ENCODE results near the gene GGCX. TPM values are rescaled to one million over a fixed set of nuclear protein-coding genes. Genes with fewer than 3 reads are reported as not detected.

The GGCX gene
- total and polyA plus RNA-seq, 2 of the 4 experiments (the other 2 are of a cell fraction), result 35.0 to 39.4 TPM

GRCh38 chr2:85549826-85550225, 11.5 kb downstream of the GGCX start:
- peak; percentile 67 for ATAC-seq (ENCODE audit: low read depth)
- peak overlapping the region; percentile 64 for H3K4me2 ChIP-seq (ENCODE audit: low read depth, low read length)

More at GRCh38 chr2:85549826-85550225, 11.5 kb downstream of the GGCX start:
- Histone ChIP-seq H3K4ac (ENCODE audit: low read depth, low read length) (peak overlapping the region; percentile 97), H3K56ac (ENCODE audit: extremely low read depth, insufficient read depth, low read length) (peak overlapping the region; percentile 97), H2BK120ac (ENCODE audit: low read depth, low read length) (peak overlapping the region; percentile 92), H3K14ac (replicated peaks; ENCODE audit: low read depth, low read length) (peak overlapping the region; percentile 93), H2AK9ac (replicated peaks; ENCODE audit: low read depth, low read length, poor library complexity) (peak overlapping the region; percentile 99), H3K27ac (ENCODE audit: insufficient read depth, low read length) (peak overlapping the region; percentile 98), H2AK5ac (ENCODE audit: low read depth, low read length) (peak overlapping the region; percentile 99), H2AFZ (replicated peaks; ENCODE audit: low read length, poor library complexity) (peak overlapping the region; percentile 87), H3K9ac (ENCODE audit: low read depth, low read length) (peak overlapping the region; percentile 64), H3K9me1 (ENCODE audit: insufficient read depth, low read length) (peaks cover 9% of the 10 kb centered on the region; the same call in 1 of the 2 replicates), H4K20me1 (ENCODE audit: insufficient read depth, low read length) (peaks cover 18% of the 10 kb centered on the region), H4K91ac (ENCODE audit: insufficient read depth, low read depth, low read length) (peak overlapping the region; percentile 97), H3K4me3 (ENCODE audit: insufficient read depth, low read depth, low read length) (no peak overlapping the region), H3K27me3 (ENCODE audit: control insufficient read depth, insufficient read depth, low read length) (no peaks in the 10 kb centered on the region), H2BK15ac (ENCODE audit: low read depth, low read length) (peak overlapping the region; percentile 88), H3K4me1 (ENCODE audit: control insufficient read depth, insufficient read depth, low read length) (peaks cover 18% of the 10 kb centered on the region), H2BK5ac (ENCODE audit: low read depth, low read length, poor library complexity, severe bottlenecking) (peak overlapping the region; percentile 99), H3K36me3 (ENCODE audit: control insufficient read depth, insufficient read depth, low read length) (peaks cover 47% of the 10 kb centered on the region), H3K18ac (ENCODE audit: low read depth, low read length) (peak overlapping the region; percentile 94), H2BK20ac (ENCODE audit: low read depth, low read length) (peak overlapping the region; percentile 94), H3K23ac (ENCODE audit: low read depth, low read length) (peak overlapping the region; percentile 78), H3K79me1 (ENCODE audit: low read depth in 1 of 2, low read length in 2 of 2) (peaks cover 8 to 43% of the 10 kb centered on the region in 2 experiments; a peak in 3 of 4 replicates), H3K9me3 (ENCODE audit: control insufficient read depth, insufficient read depth, low read length) (no peaks in the 10 kb centered on the region), H4K8ac (ENCODE audit: low read depth in 2 of 2, low read length in 2 of 2) (peak overlapping the region; percentile 58 to 92), H4K5ac (ENCODE audit: low read depth, low read length) (peak overlapping the region; percentile 89)
- 0% methylated on average over 2 of the region's 4 CpGs; no CpG with 5 or more reads in 1 of the 2 experiments for WGBS, 2 experiments (ENCODE audit: extremely low coverage in 2 of 2, insufficient read length in 1 of 2)
- peak; percentile 99 for DNase-seq
- TSS peak; percentile 31 for BruUV-seq (replicated peaks)
- ChIA-PET CTCF (interaction anchor here (1.3 to 6.8 kb wide), 3 partner anchors 12 to 483 kb away, joined by 3 to 46 read pairs (median 3); partner anchors contain the start of gene SH2D6), POLR2A (ENCODE audit: unreplicated experiment) (interaction anchor here (1.3 to 5.1 kb wide), 3 partner anchors 10 to 131 kb away, joined by 6 to 42 read pairs (median 12); partner anchors contain the start of genes MAT2A and SH2D6)
- in situ Hi-C loops (cut with MboI; ENCODE audit: low sequenced_read_pairs) (loop anchor here (5.0 to 10.0 kb wide), 2 partner anchors 128 to 485 kb away; no protein-coding TSS in a partner anchor), intact Hi-C loops (cut with micrococcal nuclease) (loop anchor here (1.0 to 5.0 kb wide), 2 partner anchors 196 to 223 kb away; partner anchors contain the start of genes ELMOD3, RETSAT and TGOLN2), dilution Hi-C loops (cut with HindIII; ENCODE audit: low sequenced_read_pairs, unreplicated experiment) (no loop called here)
- TF ChIP-seq USF2 (IDR thresholded peaks at IDR 0.05; ENCODE audit: low read depth, low read length) (no peak), RAD21 (IDR thresholded peaks at IDR 0.05; ENCODE audit: low read length) (0 out of 2 replicates have a peak, but pooled peaks have one; percentile 14), MAZ (IDR thresholded peaks at IDR 0.05; ENCODE audit: borderline replicate concordance, low read depth, low read length) (0 out of 2 replicates have a peak, but pooled peaks have one; percentile 14), RCOR1 (IDR thresholded peaks at IDR 0.05; ENCODE audit: insufficient replicate concordance, low read length) (peak; percentile 64), POLR2A (IDR thresholded peaks at IDR 0.05; ENCODE audit: low read depth, low read length) (0 out of 2 replicates have a peak, but pooled peaks have one; percentile 23), CEBPB (IDR thresholded peaks at IDR 0.05; ENCODE audit: low read depth, low read length) (peak; percentile 72), FOS (IDR thresholded peaks at IDR 0.05; ENCODE audit: low read depth, low read length) (peak; percentile 44; the same call in 1 of the 2 replicates), BHLHE40 (IDR thresholded peaks at IDR 0.05; ENCODE audit: low read depth, low read length) (no peak), NFE2L2 (IDR thresholded peaks at IDR 0.05; ENCODE audit: low read depth, low read length) (no peak)

Data from IMR-90 (cell line).